Measurements from ENCODE around the gene KLLN.
A peak's percentile ranks its signal among the peaks of the same experiment; 100 is the strongest.
"Not testable (repeated sequence)": the region's sequence is repeated elsewhere in the genome, so short reads cannot be mapped to it uniquely, and the experiment has no call there.

Gene KLLN

GRCh38 chr10:87842776-87843497, 20.4 kb downstream of the KLLN start:
- DNase-seq (ENCODE audit: low read depth in 2 of 2), result no peak

DNA sequence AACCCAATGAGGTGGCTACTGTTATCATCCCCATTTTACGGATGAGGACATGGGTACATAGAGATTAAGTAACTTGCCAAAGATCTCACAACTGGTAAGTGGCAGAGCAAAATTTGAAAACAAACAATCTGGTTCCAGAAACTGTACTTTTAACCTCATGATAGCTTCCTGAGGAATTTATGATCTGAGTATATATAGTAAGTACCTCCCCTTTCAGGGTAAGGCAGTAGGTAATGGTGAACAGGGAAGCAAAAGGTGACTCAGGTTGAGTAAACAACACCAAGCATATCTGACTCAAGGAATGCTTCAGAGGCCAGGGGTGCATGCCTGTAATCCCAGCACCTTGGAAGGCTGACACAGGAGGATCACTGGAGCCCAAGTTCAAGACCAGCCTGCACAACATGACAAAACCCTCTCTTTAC, 21.1 kb downstream of the KLLN start:
- no peak for DNase-seq (ENCODE audit: low read depth in 2 of 2)

DNA sequence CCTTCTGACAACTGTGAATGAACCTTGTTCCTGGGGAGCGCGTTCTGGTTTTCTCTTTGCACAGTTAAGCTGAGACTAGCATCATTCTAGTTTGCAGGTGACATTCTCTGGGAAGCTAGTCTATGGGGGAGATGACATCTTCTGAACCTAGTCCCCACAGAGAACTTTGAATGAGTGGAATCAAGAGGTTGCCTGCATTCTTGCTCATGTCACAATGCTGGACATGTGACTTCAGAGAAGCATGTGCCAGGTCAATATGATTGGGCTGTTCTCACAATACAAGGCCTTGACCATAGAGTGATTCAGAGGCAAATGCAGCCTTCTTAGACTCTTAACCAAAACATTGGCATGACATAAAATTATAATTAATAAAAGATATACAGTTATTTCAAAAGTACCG, 22.1 kb downstream of the KLLN start:
- no peak for DNase-seq (ENCODE audit: low read depth in 2 of 2)

- DNase-seq (ENCODE audit: low read depth in 2 of 2), result no peak
Observed at GRCh38 chr10:87838650-87839049, 24.7 kb downstream of the KLLN start.

- DNase-seq (ENCODE audit: low read depth in 2 of 2), result no peak
Observed at GRCh38 chr10:87837445-87837844, 25.9 kb downstream of the KLLN start.

DNA sequence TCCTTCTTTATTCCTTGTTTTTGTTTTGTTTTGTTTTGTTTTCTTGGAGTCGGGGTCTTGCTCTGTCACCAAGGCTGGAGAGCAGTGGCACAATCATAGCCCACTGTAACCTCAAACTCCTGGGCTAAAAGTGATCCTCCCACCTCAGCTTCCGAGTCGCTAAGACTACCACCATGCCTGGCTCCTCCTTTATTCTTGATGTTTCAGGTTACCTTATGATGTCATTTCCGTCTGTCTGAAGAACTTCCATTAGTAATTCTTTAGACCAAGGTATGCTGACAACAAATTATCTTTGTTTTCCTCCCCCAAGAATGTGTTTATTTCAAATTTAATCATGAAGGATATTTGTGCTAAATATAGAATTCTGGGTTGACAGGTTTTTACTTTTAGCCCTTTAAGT, 27.2 kb downstream of the KLLN start:
- DNase-seq (ENCODE audit: low read depth in 2 of 2), result no peak

GRCh38 chr10:87829986-87830729, 33.2 kb downstream of the KLLN start:
- no peak for DNase-seq (ENCODE audit: low read depth in 2 of 2)

GRCh38 chr10:87829051-87829450, 34.3 kb downstream of the KLLN start:
- DNase-seq (ENCODE audit: low read depth in 2 of 2), result not testable (repeated sequence)

GRCh38 chr10:87827681-87828080, 35.7 kb downstream of the KLLN start:
- no peak for DNase-seq (ENCODE audit: low read depth in 2 of 2)

DNA sequence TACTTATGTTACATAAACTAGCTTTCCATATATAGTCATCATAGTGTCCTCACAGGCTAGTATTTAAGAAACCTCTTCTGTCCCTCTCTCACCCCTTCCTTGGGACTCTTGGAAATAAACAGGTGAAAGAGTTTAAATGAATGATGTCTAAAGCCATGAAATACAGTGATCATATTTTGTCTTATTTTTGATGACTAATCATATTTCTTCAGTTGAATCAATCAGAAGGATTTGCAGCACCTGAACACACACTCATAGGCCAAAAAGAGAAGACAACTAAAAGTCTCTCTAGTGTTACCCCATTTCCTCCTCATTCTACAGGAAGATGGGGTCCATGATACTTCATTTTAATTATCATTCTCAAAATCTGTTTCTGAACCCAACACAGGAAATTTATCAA, 36.7 kb downstream of the KLLN start:
- no peak for DNase-seq (ENCODE audit: low read depth in 2 of 2)

GRCh38 chr10:87819289-87819585, 44.1 kb downstream of the KLLN start:
- DNase-seq (ENCODE audit: low read depth in 2 of 2), result no peak

- peak; percentile 59 to 62 for DNase-seq (ENCODE audit: low read depth in 2 of 2)
Observed at GRCh38 chr10:87818505-87819288, 44.6 kb downstream of the KLLN start.

- DNase-seq (ENCODE audit: low read depth in 2 of 2), result peak; percentile 72 to 85
Observed at GRCh38 chr10:87817609-87818504, 45.5 kb downstream of the KLLN start, which contains the start of gene ATAD1. Gene ATAD1 (minus strand): TSS chr10:87818226. CDS start chr10:87814599, 3,627 bp downstream.

DNA sequence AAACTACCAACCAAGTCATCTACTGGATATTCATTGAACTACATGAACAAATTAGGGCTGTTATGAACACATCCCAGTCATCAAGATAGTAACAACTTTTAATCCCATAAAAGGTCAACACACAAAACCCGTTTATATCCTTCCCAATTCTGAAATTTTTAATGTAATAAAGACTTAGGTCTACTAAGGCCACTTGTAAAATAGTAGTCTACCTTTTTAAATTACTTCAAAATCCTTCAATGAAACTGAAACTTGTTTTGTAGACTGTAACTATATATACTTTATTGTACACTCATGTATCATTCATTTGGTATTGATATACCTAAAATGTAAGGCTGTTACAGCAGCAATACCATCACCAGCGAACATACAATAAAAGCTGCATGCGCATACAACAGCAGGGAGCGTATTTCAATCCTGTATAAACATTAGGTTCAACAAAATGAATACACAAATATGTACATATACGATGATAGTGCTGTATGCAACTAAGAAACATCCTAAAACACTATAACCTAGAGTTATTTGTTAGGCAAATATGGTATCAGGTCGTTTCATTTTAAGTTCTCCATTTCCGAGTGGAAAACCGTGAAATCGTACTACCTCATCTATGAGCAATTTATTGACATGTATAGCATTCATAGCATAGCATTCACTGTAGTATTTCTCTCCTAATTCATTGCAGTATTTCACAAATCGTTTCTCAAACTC, 46.3 kb downstream of the KLLN start:
- DNase-seq (ENCODE audit: low read depth in 2 of 2), result no peak

- no peak for DNase-seq (ENCODE audit: low read depth in 2 of 2)
Observed at GRCh38 chr10:87816163-87816897, 47.0 kb downstream of the KLLN start.

Measured in stimulated activated CD8-positive, alpha-beta memory T cell treated with anti-CD3 and anti-CD28 coated beads, Interleukin-7, amount 100 ng/mL, for 4 hours (primary cell).